ENCODE measurements around the gene GNAI3. TPM values are rescaled to one million over a fixed set of nuclear protein-coding genes. Genes with fewer than 3 reads are reported as not detected.

GNAI3 gene
- total and polyA plus RNA-seq, 2 of the 8 experiments (the other 6 are each of a cell fraction or from before 2014, with no cell fraction given) = 4.0 to 9.8 TPM

GRCh38 chr1:109619576-109620400 lies 71.4 kb downstream of the GNAI3 start, which contains the start of the genes AMPD2 and GNAT2 (continued):
- no peak for TF ChIP-seq EGR1 (IDR thresholded peaks at IDR 0.05; ENCODE audit: borderline replicate concordance, low read depth, low read length)
- no peak for TF ChIP-seq SUZ12 (IDR thresholded peaks at IDR 0.05; ENCODE audit: low read length)
- TF ChIP-seq NANOG (IDR thresholded peaks at IDR 0.05; ENCODE audit: insufficient read depth, low read depth, low read length, poor library complexity, severe bottlenecking) = no peak
- no peak for TF ChIP-seq MAFK (IDR thresholded peaks at IDR 0.05; ENCODE audit: low read depth, low read length)
- TF ChIP-seq USF2 (IDR thresholded peaks at IDR 0.05; ENCODE audit: low read length) = peak; percentile 59; the same call in 1 of the 2 replicates
- TF ChIP-seq CHD7 (IDR thresholded peaks at IDR 0.05; ENCODE audit: insufficient replicate concordance, low read length) = no peak
- TF ChIP-seq GABPA (IDR thresholded peaks at IDR 0.05; ENCODE audit: borderline replicate concordance, insufficient read depth, low read length) = no peak
- no peak for TF ChIP-seq CBX8 (IDR thresholded peaks at IDR 0.05; ENCODE audit: borderline replicate concordance, low read depth, low read length)

Data from H1 (cell line).